Adipose tissue (tissue), 3 donors: ENCODE measurements around the gene SPHK2. TPM values are rescaled to one million over a fixed set of nuclear protein-coding genes. Genes with fewer than 3 reads are reported as not detected.

ENCODE experiments used
- H3K27ac ChIP-seq: one replicate; pipeline ENCODE4 v1.5.1; 2013; ENCODE audit warnings: low read depth, low read length
- WGBS, 3 donors: extraction: QIAGEN DNeasy Blood & Tissue Kit; methylation state at CpG; one replicate each; pipeline ENCODE4 v1.1.7; 2013; 5-methylcytosine and 5-hydroxymethylcytosine counted together
- polyA plus RNA-seq, 3 donors: library from polyadenylated mRNA; stranded (reverse); fragments of 200-250 nt; gene quantifications; one replicate each; pipeline ENCODE4 v1.2.3, GENCODE V29; 2013
- donor health status: healthy with polysubstance abuse.
- donor health status: Bipolar disorder and iron deficiency.
- donor health status: healthy.

SPHK2 gene
- polyA plus RNA-seq, 3 donors, result 8.4 to 17.8 (median 17.7) TPM

DNA sequence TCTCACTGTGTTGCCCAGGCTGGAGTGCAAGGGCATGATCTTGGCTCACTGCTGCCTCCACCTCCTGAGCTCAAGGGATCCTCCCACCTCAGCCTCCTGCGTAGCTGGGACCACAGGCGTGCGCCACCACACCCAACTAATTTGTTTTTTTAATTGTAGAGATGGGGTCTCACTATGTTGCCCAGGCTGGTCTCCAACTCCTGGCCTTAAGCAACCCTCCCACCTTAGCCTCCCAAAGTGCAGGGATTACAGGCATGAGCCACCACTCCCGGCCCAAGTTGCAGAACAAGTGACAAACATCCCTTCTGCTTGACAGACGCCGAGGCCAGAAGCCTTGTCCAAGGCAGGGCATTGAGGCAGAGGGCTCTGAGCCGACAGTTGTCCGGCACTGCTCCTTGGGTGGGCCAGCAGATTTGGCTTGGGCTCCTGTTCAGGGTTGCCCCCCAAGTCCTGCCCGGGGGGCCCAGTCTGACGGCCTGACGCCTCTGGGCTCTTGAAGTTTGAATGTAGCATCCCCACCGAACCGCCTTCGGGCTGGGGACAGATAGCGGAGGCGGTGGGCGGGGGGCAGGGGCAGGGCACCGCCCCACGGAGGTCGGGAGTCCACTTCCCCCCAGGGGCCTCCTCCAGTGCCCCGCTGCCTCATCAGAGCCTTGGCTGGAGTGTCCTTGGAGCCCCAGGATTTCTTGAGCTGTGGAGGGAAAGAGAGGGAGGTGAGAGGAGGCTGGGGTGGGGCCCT is 18.5 kb upstream of the SPHK2 start:
- WGBS, 3 donors, result 84 to 88% (median 85%) methylated on average over 21 of the region's 21 CpGs
- no peak overlapping the region for H3K27ac ChIP-seq

DNA sequence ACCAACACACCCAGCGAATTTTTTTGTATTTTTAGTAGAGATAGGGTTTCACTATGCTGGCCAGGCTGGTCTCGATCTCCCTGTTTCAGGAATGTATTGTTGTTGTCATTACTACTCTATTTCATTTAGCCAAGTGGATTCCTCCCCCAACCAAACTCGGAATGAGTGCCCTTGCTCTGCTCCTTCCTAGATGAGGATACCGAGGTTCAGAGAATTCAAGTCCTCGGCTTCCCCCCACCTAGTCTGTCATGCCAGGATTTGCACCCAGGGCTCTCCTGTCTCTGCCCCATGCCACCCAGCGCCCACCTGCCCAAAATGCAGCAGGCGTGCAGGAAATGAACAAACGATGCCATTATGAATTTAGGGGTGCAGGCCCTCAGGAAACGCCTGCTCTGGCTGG is 16.3 kb upstream of the SPHK2 start:
- H3K27ac ChIP-seq, result no peak overlapping the region
- WGBS, 3 donors, result 75 to 87% (median 80%) methylated on average over 9 of the region's 9 CpGs

DNA sequence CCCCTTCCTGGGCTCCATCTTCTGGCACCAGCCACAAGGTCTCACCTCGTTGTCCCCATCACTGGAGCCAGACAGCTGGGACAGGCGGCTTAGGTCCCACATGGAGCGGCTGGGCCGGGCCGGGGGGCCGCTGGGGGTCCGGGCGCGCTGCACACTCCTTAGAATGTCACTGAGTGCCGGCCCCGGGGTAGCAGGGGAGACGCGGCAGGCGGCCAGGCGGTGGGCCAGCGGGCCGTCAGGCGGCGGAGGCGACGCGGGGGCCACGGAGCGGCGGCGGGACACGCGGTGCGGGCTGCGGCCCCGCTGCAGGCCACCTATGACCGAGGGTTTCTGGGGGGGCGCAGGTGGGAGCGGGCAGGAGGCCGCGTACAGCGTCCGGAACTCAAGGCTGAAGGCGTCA is 15.9 kb upstream of the SPHK2 start:
- 91 to 95% (median 92%) methylated on average over 33 to 39 of the region's 39 CpGs for WGBS, 3 donors
- H3K27ac ChIP-seq, result no peak overlapping the region

DNA sequence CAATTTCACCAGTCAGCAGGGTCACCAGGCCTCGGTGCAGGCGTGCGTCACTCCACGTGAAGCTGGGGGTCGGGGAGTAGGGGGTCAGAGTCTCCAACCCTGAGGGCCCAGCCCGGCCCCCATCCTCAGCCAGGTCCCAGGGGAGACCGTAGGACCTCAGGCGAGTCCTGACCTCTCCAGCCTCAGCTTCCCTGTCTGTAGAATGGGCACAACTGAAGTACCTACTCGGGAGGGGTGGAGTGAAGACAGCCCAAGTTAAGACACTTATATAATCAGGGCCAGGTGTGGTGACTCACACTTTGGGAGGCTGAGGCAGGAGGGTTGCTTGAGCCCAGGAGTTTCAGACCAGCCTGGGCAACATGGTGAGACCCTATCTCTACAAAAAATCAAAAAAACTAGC is 15.5 kb upstream of the SPHK2 start:
- WGBS, 3 donors, result 92 to 93% (median 92%) methylated on average over 9 of the region's 9 CpGs

DNA sequence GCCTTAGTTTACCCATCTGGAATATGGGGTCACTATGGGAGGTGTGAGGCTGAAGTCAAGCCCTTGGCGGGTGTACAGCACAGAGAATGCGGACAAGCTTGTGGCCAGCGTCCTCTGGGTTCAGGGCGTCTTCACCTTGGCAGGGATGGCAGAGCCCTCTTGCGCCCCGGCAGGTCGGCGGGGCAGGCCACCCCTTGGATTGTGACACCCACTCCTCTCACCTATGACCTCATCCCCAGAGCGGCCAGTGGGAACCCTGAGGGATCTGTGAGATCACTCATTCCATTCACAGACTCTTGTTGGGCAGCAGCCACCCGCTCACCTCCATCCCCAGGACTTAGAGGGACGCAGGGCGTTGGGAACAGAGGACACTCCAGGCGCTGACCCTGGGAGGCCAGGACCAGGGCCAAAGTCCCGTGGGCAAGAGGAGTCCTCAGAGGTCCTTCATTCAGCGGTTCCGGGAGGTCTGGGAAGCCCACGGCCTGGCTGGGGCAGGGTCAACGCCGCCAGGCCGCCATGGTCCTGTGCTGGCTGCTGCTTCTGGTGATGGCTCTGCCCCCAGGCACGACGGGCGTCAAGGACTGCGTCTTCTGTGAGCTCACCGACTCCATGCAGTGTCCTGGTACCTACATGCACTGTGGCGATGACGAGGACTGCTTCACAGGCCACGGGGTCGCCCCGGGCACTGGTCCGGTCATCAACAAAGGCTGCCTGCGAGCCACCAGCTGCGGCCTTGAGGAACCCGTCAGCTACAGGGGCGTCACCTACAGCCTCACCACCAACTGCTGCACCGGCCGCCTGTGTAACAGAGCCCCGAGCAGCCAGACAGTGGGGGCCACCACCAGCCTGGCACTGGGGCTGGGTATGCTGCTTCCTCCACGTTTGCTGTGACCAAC is 12.6 kb upstream of the SPHK2 start, which contains the start of gene SPACA4:
SPACA4 (plus strand) TSS at position 280 of the 896 bp plus-strand sequence; CDS start at position 517, 237 bp downstream.
- no peak within 1 kb of the TSS for H3K27ac ChIP-seq
- 81 to 94% (median 89%) methylated on average over 39 of the region's 39 CpGs for WGBS, 3 donors

More for the DNA sequence above, 15.5 kb upstream of the SPHK2 start:
- H3K27ac ChIP-seq, result no peak overlapping the region

DNA sequence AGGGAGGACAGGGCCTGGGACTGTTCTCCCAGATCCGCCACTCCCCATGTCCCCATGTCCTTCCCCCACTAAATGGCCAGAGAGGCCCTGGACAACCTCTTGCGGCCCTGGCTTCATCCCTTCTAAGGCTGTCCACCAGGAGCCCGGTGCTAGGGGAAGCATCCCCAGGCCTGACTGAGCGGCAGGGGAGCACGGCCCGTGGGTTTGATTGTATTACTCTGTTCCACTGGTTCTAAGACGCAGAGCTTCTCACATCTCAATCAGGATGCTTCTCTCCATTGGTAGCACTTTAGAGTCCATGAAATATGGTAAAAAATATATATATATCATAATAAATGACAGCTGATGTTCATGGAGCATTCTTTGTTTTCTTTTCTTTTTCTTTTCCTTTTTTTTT is 11.9 kb upstream of the SPHK2 start:
- H3K27ac ChIP-seq, result no peak overlapping the region
- WGBS, 3 donors, result 85% methylated on average over 7 of the region's 7 CpGs

DNA sequence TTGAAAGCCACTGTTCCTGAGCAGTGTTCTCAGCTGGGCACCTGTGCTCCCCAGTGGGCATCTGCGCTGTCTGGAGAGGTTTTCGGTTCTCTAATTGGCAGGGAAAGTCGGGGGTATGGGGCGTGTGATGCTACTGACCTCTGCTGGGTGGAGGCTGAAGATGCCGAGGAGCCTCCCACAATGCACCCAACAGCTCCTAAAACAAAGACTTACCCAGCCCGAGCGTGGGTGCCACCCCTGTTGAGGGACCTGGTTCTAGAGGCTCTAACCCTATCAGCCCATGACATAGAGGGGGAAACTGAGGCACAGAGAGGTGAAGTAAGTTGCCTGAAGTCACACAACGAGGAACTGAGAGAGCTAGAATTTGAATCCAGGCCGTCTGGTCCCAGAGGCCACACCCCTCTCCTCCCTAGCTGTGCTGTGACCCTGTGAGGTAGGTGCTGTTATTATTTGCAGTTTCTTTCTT is 10.5 kb upstream of the SPHK2 start:
- no peak overlapping the region for H3K27ac ChIP-seq
- WGBS, 3 donors, result 16 to 44% (median 19%) methylated on average over 9 of the region's 9 CpGs

DNA sequence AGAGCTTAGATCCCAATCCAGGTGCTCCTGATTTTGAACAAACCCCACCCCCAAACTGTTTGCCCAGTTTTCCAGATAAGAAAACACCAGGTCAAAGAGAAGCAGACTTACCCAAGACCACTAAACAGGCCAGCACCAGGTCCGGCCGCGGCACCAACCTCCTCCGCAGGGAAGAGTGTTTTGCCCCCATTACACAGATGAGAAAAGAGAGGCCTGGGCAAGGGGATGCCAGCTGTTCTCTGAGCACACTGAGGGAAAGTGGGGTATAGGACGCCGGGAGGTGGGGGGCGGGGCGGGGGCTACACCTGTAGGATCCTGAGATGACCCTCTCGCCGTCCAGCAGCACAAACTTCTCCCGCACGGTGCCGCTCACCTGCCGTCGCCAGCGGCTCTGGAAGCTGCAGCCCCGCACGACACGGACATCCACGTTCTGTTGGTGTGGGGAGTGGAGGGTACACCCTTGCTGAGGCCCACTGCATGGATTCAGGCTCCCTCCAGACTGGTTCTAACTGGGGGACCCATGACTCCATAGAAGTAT is 9.7 kb upstream of the SPHK2 start:
- H3K27ac ChIP-seq, result no peak overlapping the region
- 92 to 93% (median 93%) methylated on average over 20 of the region's 20 CpGs for WGBS, 3 donors

DNA sequence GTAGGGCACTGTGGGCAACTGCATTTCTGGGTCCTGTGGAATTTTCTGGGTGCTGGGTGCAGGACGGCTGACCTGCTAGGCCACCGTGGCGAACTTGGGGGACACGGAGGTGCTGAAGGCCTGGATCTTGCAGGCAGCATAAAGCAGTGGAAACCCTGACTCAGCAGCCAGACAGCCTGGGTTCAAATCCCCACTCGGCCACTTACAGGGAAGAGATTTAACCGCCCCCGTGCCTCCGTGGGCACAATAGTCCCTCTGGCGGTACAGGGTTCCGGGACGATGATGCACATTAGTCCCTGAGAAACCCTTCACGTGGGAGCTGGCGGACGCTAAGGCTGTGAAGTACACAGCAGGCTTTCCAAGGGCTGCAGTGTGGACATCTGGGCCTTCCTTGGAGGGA is 7.4 kb upstream of the SPHK2 start:
- 88 to 93% (median 89%) methylated on average over 14 of the region's 14 CpGs for WGBS, 3 donors

DNA sequence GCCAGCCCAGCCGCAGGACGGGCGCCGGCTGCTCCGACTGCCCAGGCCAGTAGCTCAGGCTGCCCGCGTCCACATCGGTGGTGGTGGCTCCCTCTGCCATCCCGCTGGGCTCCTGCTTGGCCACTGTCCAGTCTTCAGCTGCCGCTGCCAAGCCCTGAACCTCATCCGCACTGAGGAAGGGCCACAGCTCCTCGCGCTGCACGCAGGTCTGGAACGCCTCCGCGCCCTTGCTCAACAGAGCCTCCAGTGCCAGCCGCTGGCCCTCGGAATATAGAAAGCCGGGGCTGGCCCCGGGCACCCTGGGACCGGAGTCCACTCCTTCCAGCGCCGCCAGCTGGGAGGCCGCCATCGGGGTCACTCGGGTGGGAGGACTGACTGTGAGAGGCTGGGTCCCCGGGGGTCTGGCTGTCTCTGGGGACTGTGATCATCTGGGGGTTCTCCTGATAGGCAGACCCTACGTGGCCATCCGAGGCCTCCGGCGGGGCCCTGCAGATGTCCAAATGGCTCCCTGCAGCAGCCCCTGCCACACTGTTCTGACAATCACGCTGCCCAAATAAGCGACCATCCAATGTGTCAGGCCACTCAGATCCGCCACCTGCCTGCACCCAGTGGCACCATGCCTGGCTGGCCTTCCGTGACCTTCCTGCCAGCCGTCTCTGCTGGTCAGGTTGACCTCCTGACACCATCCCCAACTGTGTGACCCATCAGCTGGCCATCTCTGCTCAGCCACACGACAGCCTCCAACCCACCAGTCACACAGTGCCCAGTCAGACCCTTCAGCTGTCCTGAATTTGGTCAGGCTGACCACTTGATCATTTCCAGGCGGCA is 6.1 kb upstream of the SPHK2 start:
- 66 to 82% (median 82%) methylated on average over 38 to 39 of the region's 39 CpGs for WGBS, 3 donors
- no peak overlapping the region for H3K27ac ChIP-seq

More for the DNA sequence above, 7.4 kb upstream of the SPHK2 start:
- H3K27ac ChIP-seq, result no peak overlapping the region

DNA sequence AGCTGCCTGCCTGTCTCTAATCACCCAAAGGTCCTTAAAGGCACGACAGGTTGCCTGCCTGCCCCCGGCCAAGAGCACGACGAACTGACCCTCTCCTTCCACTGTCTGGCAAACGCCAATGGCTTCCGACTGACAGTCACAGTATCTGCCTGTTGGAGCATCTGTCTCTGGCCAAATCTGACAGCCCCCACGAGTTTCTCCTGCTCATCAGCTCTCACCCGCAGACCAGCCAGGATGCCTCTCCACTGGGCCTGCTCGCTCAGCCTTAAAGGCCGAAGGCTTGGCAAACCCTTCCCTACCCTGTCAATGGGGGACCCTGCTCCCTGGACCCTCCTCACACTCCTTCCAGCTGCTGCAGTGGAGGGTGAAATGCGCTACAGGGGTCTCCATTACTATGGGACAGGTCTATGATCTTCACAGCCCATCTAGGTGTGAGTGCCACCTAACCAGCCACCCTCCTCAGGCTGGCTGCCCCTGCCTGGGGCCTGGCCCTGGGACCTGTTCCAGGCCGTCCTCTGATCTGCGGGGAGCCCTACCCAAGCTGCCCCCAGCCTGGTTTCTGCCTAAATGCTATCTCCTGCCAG is 5.4 kb upstream of the SPHK2 start:
- WGBS, 3 donors, result 74 to 78% (median 74%) methylated on average over 13 of the region's 13 CpGs
- H3K27ac ChIP-seq, result no peak overlapping the region

DNA sequence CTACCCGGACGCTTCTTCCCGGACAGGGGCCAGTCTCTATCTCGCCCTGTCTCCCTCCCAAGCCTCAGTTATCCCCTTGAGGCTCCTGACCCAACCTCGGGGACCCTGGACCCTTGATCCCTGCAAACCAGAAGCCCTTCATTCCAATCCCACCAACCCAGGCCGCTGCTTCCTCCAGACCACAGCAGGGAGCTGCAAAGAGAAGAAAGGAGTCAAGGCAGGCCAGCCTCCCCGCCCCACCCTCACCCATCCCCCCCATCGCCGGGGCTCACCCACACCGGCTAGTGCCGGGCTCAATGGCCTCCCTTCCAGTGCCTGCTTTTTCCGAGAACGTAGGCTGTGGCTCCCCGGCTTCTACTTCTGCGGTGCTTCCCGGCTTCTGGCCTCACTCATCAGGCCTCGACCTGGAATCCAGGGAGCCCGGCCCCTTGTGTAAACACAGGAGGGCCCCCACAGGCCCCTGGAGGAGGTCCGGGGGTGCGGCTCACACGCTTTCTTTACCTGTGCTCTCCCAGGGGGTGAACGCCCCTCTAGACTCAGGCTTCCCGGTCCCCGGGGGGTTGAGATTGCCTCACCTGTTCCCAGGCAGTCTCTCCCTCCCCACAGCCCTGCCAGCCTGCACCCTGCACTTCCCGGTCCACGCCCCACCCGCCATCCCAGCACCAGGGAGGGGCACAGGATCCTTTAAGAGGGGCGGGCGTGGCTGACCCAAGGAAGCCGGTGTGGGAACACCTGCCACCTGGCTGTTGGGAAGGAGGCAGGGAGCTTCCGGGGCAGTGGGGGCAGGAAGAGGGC is 4.7 kb upstream of the SPHK2 start, which contains the start of gene FAM83E:
FAM83E (minus strand) TSS at position 641 of the 795 bp plus-strand sequence. CDS start 1,704 bp downstream, outside the sequence.
- H3K27ac ChIP-seq, result no peak within 1 kb of the TSS
- WGBS, 3 donors, result 44 to 67% (median 62%) methylated on average over 29 to 31 of the region's 31 CpGs

DNA sequence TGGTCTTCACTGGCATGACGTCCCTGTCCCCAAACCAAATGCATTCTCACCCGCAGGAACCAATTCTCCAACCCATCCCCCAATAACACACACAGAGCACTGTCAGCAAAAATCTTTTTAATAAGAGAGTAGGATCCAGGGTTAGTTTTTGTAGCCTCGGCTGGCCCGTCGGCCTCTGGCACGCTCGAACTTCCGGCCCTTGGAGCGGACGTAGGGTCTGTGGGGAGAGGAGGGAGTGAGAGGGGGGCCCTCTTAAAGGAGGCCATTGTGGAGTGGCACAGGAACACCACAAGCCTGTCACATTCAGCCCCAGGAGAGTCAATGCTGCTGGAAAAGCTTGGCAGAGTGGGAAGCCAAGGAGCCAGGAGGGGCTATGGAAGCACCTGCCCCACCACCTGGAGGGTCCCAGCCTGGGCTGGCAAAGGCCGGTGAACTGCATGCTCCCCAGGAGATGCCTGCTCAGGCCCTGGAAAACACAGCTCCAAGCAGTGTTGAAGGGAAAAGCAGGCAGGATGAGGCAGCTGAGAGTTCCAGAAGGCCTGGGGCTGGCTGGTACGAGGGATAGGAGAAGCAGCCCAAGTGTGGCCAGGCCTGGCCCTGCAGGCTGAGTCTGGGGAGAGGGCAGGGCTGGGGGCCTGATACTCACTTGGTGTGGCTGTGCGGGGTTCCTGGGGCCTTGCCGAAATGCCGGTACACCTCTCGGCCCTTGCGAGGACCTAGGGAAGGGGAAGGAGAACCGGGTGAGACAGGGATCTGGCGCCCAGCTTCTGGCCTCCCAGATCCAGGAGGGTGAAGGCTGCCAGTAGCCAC is 3.9 kb upstream of the SPHK2 start:
- no peak overlapping the region for H3K27ac ChIP-seq
- 66 to 76% (median 69%) methylated on average over 19 of the region's 19 CpGs for WGBS, 3 donors

DNA sequence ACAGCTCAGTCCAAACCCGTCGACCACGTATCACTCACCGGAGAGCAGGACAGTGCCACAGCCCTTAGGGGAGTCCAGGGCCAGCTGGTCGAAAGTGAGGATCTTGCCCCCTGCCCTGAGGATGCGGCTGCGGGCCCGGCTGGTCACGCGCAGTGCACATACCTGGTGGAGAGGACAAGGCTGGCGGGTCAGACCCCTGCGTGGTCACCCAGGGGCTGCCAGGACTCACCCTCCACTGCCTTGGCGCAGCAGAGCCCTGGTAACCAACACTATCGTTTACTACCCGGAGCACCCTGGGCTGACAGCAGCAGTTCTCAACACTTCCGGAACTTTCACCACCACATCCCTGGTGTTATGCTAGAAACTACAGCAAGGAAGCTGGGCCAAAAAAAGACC is 3.3 kb upstream of the SPHK2 start:
- WGBS, 3 donors, result 82 to 86% (median 85%) methylated on average over 16 of the region's 16 CpGs
- H3K27ac ChIP-seq, result no peak overlapping the region

DNA sequence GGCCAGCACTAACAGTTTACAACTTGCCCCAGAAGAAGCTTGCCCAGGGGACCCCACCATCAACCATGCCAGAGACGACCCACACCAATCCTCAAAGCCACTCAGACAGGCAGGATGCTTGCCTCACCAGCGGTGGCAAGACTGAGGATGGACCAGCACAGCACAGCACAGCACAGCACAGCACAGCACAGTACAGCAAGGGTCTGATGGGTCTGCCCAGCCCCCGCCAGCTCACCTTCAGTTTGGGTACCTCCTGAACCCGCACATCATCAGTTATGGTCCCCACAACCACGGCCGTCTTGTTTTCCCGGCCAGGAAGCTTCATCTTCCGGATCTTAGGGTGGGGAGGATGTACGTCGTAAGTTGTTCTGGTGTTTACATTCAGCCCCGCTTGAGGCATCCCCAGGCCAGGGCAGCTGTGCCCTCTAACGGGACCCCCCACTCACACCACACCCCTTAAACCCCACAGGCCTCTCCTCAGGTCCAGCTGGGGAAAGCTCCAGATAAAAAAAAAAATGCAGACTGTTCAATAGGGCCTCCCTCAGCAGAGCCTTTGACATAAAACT is 2.7 kb upstream of the SPHK2 start:
- H3K27ac ChIP-seq, result no peak overlapping the region
- 55 to 68% (median 63%) methylated on average over 12 of the region's 12 CpGs for WGBS, 3 donors
